H9 (cell line): ENCODE measurements around the gene KIF26B. TPM values are rescaled to one million over a fixed set of nuclear protein-coding genes. Genes with fewer than 3 reads are reported as not detected.

Experiments
- DNase-seq: peaks from one replicate; pipeline ENCODE4 v3.0.0-alpha.2; 2017
- H2AFZ ChIP-seq: one replicate; pipeline ENCODE4 v1.6.1; 2013; ENCODE audit warnings: mild to moderate bottlenecking, low read length, control low read depth, moderate library complexity
- H2AK5ac ChIP-seq: 2 replicates; pipeline ENCODE4 v1.6.1; 2013; ENCODE audit warnings: low read length, control low read depth, mixed read lengths; ENCODE audit not compliant: insufficient read length
- H2BK120ac ChIP-seq: one replicate; pipeline ENCODE4 v1.6.1; 2013; ENCODE audit warnings: low read depth, mild to moderate bottlenecking, low read length, control low read depth, inconsistent platforms; ENCODE audit not compliant: poor library complexity, severe bottlenecking
- H2BK12ac ChIP-seq: 2 replicates; pipeline ENCODE4 v1.6.1; 2013; ENCODE audit warnings: low read length, control low read depth, mixed read lengths, low read depth; ENCODE audit not compliant: insufficient read length
- H2BK15ac ChIP-seq: 2 replicates; pipeline ENCODE4 v1.6.1; 2013; ENCODE audit warnings: low read depth, low read length, control low read depth
- H2BK20ac ChIP-seq: one replicate; pipeline ENCODE4 v1.6.1; 2013; ENCODE audit warnings: low read depth, mild to moderate bottlenecking, low read length, control low read depth, inconsistent platforms; ENCODE audit not compliant: poor library complexity, severe bottlenecking
- H2BK5ac ChIP-seq: 2 replicates; pipeline ENCODE4 v1.6.1; 2013; ENCODE audit warnings: low read length, control low read depth, mixed read lengths; ENCODE audit not compliant: insufficient read length
- H3K14ac ChIP-seq: 2 replicates; pipeline ENCODE4 v1.6.1; 2013; ENCODE audit warnings: low read length, control low read depth; ENCODE audit not compliant: insufficient read depth
- H3K18ac ChIP-seq: 2 replicates; pipeline ENCODE4 v1.6.1; 2013; ENCODE audit warnings: low read depth, mild to moderate bottlenecking, mixed read lengths, low read length, control low read depth; ENCODE audit not compliant: insufficient read length
- H3K23ac ChIP-seq: 2 replicates; pipeline ENCODE4 v1.6.1; 2013; ENCODE audit warnings: low read length, control low read depth, mixed read lengths, low read depth; ENCODE audit not compliant: insufficient read length
- H3K23me2 ChIP-seq: 2 replicates; pipeline ENCODE4 v1.6.1; 2013; ENCODE audit warnings: low read depth, mild to moderate bottlenecking, mixed read lengths, low read length, control low read depth; ENCODE audit not compliant: insufficient read length, poor library complexity, severe bottlenecking
- H3K27ac ChIP-seq: 2 replicates; pipeline ENCODE4 v1.5.1; 2013; ENCODE audit warnings: low read length, control low read depth, mixed read lengths, low read depth; ENCODE audit not compliant: insufficient read length
- H3K27me3 ChIP-seq: 2 replicates; pipeline ENCODE4 v1.6.1; 2013; ENCODE audit warnings: low read length, control low read depth, inconsistent platforms; ENCODE audit not compliant: insufficient read depth
- H3K4ac ChIP-seq: 2 replicates; pipeline ENCODE4 v1.6.1; 2013; ENCODE audit warnings: low read depth, mild to moderate bottlenecking, control low read depth, inconsistent platforms, low read length, moderate library complexity
- H3K4me1 ChIP-seq: 2 replicates; pipeline ENCODE4 v1.6.1; 2013; ENCODE audit warnings: low read length, control low read depth, inconsistent platforms; ENCODE audit not compliant: insufficient read depth
- H3K4me2 ChIP-seq: 2 replicates; pipeline ENCODE4 v1.6.1; 2013; ENCODE audit warnings: low read length, control low read depth, mixed read lengths; ENCODE audit not compliant: insufficient read length, insufficient read depth
- H3K56ac ChIP-seq: 2 replicates; pipeline ENCODE4 v1.6.1; 2013; ENCODE audit warnings: low read depth, mild to moderate bottlenecking, mixed read lengths, low read length, control low read depth; ENCODE audit not compliant: insufficient read length
- H3K79me1 ChIP-seq: 2 replicates; pipeline ENCODE4 v1.6.1; 2013; ENCODE audit warnings: low read depth, mild to moderate bottlenecking, moderate library complexity, low read length, control low read depth, inconsistent platforms; ENCODE audit not compliant: insufficient read depth, poor library complexity, severe bottlenecking
- H3K79me2 ChIP-seq: 2 replicates; pipeline ENCODE4 v1.6.1; 2013; ENCODE audit warnings: low read length, control low read depth, inconsistent platforms; ENCODE audit not compliant: insufficient read depth
- H3K9ac ChIP-seq: 2 replicates; pipeline ENCODE4 v1.6.1; 2013; ENCODE audit warnings: low read length, control low read depth, mixed read lengths; ENCODE audit not compliant: insufficient read length; ENCODE audit errors: extremely low read depth
- H3K9me3 ChIP-seq: one replicate; pipeline ENCODE4 v1.6.1; 2013; ENCODE audit warnings: low read depth, low read length, inconsistent platforms; ENCODE audit not compliant: control insufficient read depth
- H3T11ph ChIP-seq: one replicate; pipeline ENCODE4 v1.6.1; 2013; ENCODE audit warnings: mild to moderate bottlenecking, low read length, control low read depth, inconsistent platforms
- H4K20me1 ChIP-seq: one replicate; pipeline ENCODE4 v1.6.1; 2013; ENCODE audit not compliant: control insufficient read depth, insufficient read length, insufficient read depth
- H4K5ac ChIP-seq: 2 replicates; pipeline ENCODE4 v1.6.1; 2013; ENCODE audit warnings: low read depth, mild to moderate bottlenecking, mixed read lengths, low read length, control low read depth; ENCODE audit not compliant: insufficient read length
- H4K8ac ChIP-seq: replicated peaks from 2 replicates; pipeline ENCODE4 v1.6.1; 2013; ENCODE audit warnings: low read length, control low read depth, mixed read lengths, low read depth; ENCODE audit not compliant: insufficient read length
- H4K91ac ChIP-seq: 2 replicates; pipeline ENCODE4 v1.6.1; 2013; ENCODE audit warnings: low read depth, mild to moderate bottlenecking, moderate library complexity, mixed read lengths, low read length, control low read depth; ENCODE audit not compliant: insufficient read length
- H3K27ac Mint-ChIP-seq, 3 experiments: 2 replicates in 2 of 3; 3 replicates in 1 of 3; pipeline ENCODE4 v1.8.0; 2020 to 2021; ENCODE audit warnings: mixed read lengths in 3 of 3, mild to moderate bottlenecking in 1 of 3, moderate library complexity in 1 of 3
- H3K27me3 Mint-ChIP-seq: 2 replicates; pipeline ENCODE4 v1.8.0; 2021; ENCODE audit warnings: low read depth, mild to moderate bottlenecking, moderate library complexity, mixed read lengths
- H3K36me3 Mint-ChIP-seq, 3 experiments: 2 replicates in 2 of 3; 3 replicates in 1 of 3; pipeline ENCODE4 v1.8.0; 2020 to 2021; ENCODE audit warnings: low read depth in 3 of 3, mixed read lengths in 3 of 3; ENCODE audit not compliant: insufficient read depth in 1 of 3
- H3K4me1 Mint-ChIP-seq, 2 experiments: 2 replicates each; pipeline ENCODE4 v1.8.0; 2020; ENCODE audit warnings: mixed read lengths in 2 of 2
- H3K4me3 Mint-ChIP-seq, 2 experiments: 2 replicates in 1 of 2; 3 replicates in 1 of 2; pipeline ENCODE4 v1.8.0; 2020 to 2021; ENCODE audit warnings: mild to moderate bottlenecking in 2 of 2, mixed read lengths in 2 of 2, moderate library complexity in 1 of 2
- H3K9me3 Mint-ChIP-seq, 2 experiments: 2 replicates in 1 of 2; 3 replicates in 1 of 2; pipeline ENCODE4 v1.8.0; 2020; ENCODE audit warnings: mild to moderate bottlenecking in 2 of 2, mixed read lengths in 2 of 2, moderate library complexity in 1 of 2
- CTCF ChIP-seq: fragments of 200-600 bp; sonication (generic); conservative IDR thresholded peaks from 3 replicates; pipeline ENCODE4 v1.8.0; 2021; ENCODE audit warnings: antibody characterized with exemption, mild to moderate bottlenecking
- WGBS: extraction: QIAGEN DNeasy Blood & Tissue Kit; methylation state at CpG from one replicate; pipeline ENCODE4 v1.1.7; 2013; ENCODE audit warnings: missing lambda C conversion rate, low lambda C conversion rate, mixed read lengths; ENCODE audit not compliant: insufficient read length; ENCODE audit errors: extremely low coverage; 5-methylcytosine and 5-hydroxymethylcytosine counted together
- total RNA-seq: library from RNA; stranded (reverse); gene quantifications from 2 replicates; pipeline ENCODE4 v1.2.1, GENCODE V29; 2021

KIF26B gene
- total RNA-seq, 1 experiment from 2014 or later: 0.13 TPM

GRCh38 chr1:245587435-245588115 is 432.8 kb downstream of the KIF26B start:
- no CpG with 5 or more reads among the region's 11 CpGs for WGBS
- Histone ChIP-seq H3K18ac (no peak overlapping the region), H4K8ac (no peak overlapping the region), H2BK20ac (no peak overlapping the region), H3K4me2 (no peak overlapping the region), H2BK120ac (no peak overlapping the region), H3K14ac (no peak overlapping the region), H4K20me1 (no peaks in the 10 kb centered on the region), H2BK15ac (no peak overlapping the region), H3K27me3 (no peaks in the 10 kb centered on the region), H4K91ac (no peak overlapping the region), H3T11ph (no peak overlapping the region), H2AK5ac (no peak overlapping the region), H2AFZ (no peak overlapping the region), H3K23ac (no peak overlapping the region), H3K27ac (no peak overlapping the region), H3K79me1 (no peaks in the 10 kb centered on the region), H3K23me2 (no peaks in the 10 kb centered on the region), H3K79me2 (no peaks in the 10 kb centered on the region), H3K9ac (no peak overlapping the region), H2BK12ac (no peak overlapping the region), H3K9me3 (no peaks in the 10 kb centered on the region), H4K5ac (no peak overlapping the region), H3K4me1 (no peaks in the 10 kb centered on the region), H2BK5ac (no peak overlapping the region), H3K56ac (no peak overlapping the region), H3K4ac (no peak overlapping the region)
- no peak overlapping the region for H3K4me3 Mint-ChIP-seq
- no peak overlapping the region for H3K27ac Mint-ChIP-seq
- no peaks in the 10 kb centered on the region; the same call in 1 of the 2 replicates for H3K27me3 Mint-ChIP-seq
- H3K36me3 Mint-ChIP-seq: no peaks in the 10 kb centered on the region
- H3K4me1 Mint-ChIP-seq: peaks cover 0 to 8% of the 10 kb centered on the region in 2 experiments; a peak in 3 of 4 replicates
- H3K9me3 Mint-ChIP-seq: no peaks in the 10 kb centered on the region
- no peak for TF ChIP-seq CTCF
- DNase-seq: no peak
